Omental fat pad (tissue), 4 donors: ENCODE data around the gene DRD4. TPM values are rescaled to one million over a fixed set of nuclear protein-coding genes. Genes with fewer than 3 reads are reported as not detected.

Experiments
- ATAC-seq: fragments of 150-250 bp; one replicate; pipeline ENCODE4 v1.9.1; 2016; ENCODE audit warnings: mild to moderate bottlenecking, moderate library complexity; ENCODE audit not compliant: low FRiP score
- DNase-seq: peaks from one replicate; pipeline ENCODE4 v3.0.0-alpha.2; 2019; ENCODE audit warnings: low spot score
- total RNA-seq, 4 donors: library from RNA; depleted of rRNA; stranded (reverse); fragments of >200 nt; gene quantifications; one replicate each; pipeline ENCODE4 v1.1.0, GENCODE V29; 2016
- TF ChIP-seq, protein P1 (sequence below), 3 donors: fragments of 450-650 bp; IDR thresholded peaks; one replicate each; pipeline ENCODE4 v1.5.1; 2016 to 2017; ENCODE audit warnings: antibody characterized with exemption in 3 of 3, mild to moderate bottlenecking in 3 of 3, moderate library complexity in 2 of 3

Gene DRD4
- total RNA-seq, 4 donors from 2014 or later = 0.50 TPM; not detected in 3

- DNase-seq = no peak
- TF ChIP-seq, protein P1, sequence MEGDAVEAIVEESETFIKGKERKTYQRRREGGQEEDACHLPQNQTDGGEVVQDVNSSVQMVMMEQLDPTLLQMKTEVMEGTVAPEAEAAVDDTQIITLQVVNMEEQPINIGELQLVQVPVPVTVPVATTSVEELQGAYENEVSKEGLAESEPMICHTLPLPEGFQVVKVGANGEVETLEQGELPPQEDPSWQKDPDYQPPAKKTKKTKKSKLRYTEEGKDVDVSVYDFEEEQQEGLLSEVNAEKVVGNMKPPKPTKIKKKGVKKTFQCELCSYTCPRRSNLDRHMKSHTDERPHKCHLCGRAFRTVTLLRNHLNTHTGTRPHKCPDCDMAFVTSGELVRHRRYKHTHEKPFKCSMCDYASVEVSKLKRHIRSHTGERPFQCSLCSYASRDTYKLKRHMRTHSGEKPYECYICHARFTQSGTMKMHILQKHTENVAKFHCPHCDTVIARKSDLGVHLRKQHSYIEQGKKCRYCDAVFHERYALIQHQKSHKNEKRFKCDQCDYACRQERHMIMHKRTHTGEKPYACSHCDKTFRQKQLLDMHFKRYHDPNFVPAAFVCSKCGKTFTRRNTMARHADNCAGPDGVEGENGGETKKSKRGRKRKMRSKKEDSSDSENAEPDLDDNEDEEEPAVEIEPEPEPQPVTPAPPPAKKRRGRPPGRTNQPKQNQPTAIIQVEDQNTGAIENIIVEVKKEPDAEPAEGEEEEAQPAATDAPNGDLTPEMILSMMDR (IDR thresholded peaks at IDR 0.05) = no peak
- no peak for ATAC-seq
Measured at GRCh38 chr11:639332-639955, 2.4 kb downstream of the DRD4 start.

- ATAC-seq = no peak
- no peak for DNase-seq
- TF ChIP-seq, protein P1 (IDR thresholded peaks at IDR 0.05) = no peak
Measured at GRCh38 chr11:640021-640706, 3.1 kb downstream of the DRD4 start.

DNA sequence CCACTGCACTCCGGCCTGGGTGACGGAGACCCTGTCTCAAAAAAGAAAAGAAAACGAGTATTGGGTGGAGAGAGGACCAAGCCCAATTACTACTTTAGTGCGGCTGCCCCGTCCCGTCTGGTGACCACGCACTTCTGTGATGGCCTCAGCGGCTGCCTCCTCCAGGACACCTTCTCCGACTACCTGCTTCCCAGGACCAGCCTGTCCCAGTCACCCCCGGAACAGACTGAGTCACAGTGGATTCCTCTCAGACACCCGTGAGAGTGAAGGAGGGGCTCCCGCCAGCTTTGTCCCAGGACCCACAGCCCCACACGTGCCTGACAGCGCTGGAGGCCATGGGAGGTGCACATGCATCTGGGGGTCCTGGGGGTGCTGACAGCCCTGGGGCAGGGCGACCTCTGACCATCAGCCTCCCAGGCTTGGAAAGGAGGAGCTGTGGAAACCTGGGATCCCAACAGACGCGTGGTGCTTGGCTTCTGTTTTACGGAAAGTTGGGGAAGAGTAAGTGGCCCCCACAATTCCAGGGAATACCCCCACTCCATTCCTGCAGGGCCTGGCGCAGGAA, 4.8 kb downstream of the DRD4 start:
- no peak for DNase-seq
- TF ChIP-seq, protein P1 (IDR thresholded peaks at IDR 0.05) = no peak
- no peak for ATAC-seq

DNA sequence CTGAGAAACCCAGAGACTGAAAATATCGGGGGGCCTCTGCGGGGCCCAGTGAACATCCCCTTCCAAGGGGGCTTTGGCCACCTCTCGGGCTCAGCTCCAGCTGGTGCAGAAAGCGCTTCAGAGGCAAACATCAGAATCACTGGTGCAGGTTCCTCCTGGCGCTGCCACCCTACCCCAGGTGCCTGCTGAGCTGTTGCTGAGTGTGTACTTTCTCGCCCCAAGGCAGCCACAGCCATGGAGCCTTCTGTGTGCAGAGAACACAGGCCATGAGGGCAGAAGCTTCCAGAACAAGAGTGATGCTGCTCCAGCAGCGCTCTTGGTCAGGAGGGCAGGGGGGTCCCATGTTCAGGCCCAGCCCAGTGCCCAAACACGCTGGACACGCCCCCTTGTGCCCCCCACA, 6.3 kb downstream of the DRD4 start:
- DNase-seq = no peak
- TF ChIP-seq, protein P1 (IDR thresholded peaks at IDR 0.05) = no peak
- ATAC-seq = no peak

- TF ChIP-seq, protein P1 (IDR thresholded peaks at IDR 0.05) = no peak
- ATAC-seq = no peak
- no peak for DNase-seq
Measured at GRCh38 chr11:643849-644738, 7.0 kb downstream of the DRD4 start.

DNA sequence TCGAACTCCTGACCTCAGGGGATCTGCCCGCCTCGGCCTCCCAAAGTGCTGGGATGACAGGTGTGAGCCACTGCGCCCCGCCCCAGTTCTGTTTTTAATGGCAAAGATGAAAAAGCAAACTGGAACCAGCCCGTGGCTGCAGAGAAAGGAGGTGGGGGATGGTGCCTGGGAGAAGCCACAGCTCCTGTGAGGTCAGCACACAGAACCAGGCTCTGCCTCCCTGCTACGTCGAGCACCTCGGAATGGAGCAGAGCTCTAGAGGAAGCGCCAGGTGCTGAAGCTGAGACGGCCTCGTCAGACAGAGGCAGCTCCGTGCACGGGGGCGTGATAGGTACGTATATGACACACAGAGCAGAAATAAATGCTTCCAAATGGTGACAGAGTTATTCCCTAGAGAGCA, 8.5 kb downstream of the DRD4 start:
- ATAC-seq = no peak
- TF ChIP-seq, protein P1 (IDR thresholded peaks at IDR 0.05) = no peak
- no peak for DNase-seq
